Type B pancreatic cell (in vitro differentiated cells): Measurements from ENCODE around the gene CAPZA2. TPM values are rescaled to one million over a fixed set of nuclear protein-coding genes. Genes with fewer than 3 reads are reported as not detected.
"Not testable (repeated sequence)": the region's sequence is repeated elsewhere in the genome, so short reads cannot be mapped to it uniquely, and the experiment has no call there.

ENCODE experiments used
- DNase-seq: peaks from one replicate; pipeline ENCODE4 v3.0.0; 2021; ENCODE audit warnings: mixed read lengths; ENCODE audit not compliant: unreplicated experiment; ENCODE audit errors: extremely low spot score
- H3K27ac Mint-ChIP-seq: 2 replicates; pipeline ENCODE4 v1.8.0; 2021; ENCODE audit warnings: mild to moderate bottlenecking, mixed read lengths
- H3K27me3 Mint-ChIP-seq: 2 replicates; pipeline ENCODE4 v1.8.0; 2021; ENCODE audit warnings: mixed read lengths
- H3K36me3 Mint-ChIP-seq: 2 replicates; pipeline ENCODE4 v1.8.0; 2021; ENCODE audit warnings: mixed read lengths
- H3K4me1 Mint-ChIP-seq: one replicate; pipeline ENCODE4 v1.8.0; 2021; ENCODE audit warnings: mixed read lengths; ENCODE audit not compliant: unreplicated experiment
- H3K4me3 Mint-ChIP-seq: 2 replicates; pipeline ENCODE4 v1.8.0; 2021; ENCODE audit warnings: mild to moderate bottlenecking, mixed read lengths
- H3K9me3 Mint-ChIP-seq: 2 replicates; pipeline ENCODE4 v1.8.0; 2021; ENCODE audit warnings: mixed read lengths
- CTCF ChIP-seq: fragments of 200-600 bp; sonication (generic); conservative IDR thresholded peaks from 2 replicates; pipeline ENCODE4 v1.5.0; 2021; ENCODE audit warnings: antibody characterized with exemption, mild to moderate bottlenecking
- total RNA-seq: library from RNA; stranded (reverse); gene quantifications from 2 replicates; pipeline ENCODE4 v1.2.1, GENCODE V29; 2021; ENCODE audit warnings: low replicate concordance

CAPZA2 gene
- total RNA-seq, 1 donor from 2014 or later = 167 TPM

DNA sequence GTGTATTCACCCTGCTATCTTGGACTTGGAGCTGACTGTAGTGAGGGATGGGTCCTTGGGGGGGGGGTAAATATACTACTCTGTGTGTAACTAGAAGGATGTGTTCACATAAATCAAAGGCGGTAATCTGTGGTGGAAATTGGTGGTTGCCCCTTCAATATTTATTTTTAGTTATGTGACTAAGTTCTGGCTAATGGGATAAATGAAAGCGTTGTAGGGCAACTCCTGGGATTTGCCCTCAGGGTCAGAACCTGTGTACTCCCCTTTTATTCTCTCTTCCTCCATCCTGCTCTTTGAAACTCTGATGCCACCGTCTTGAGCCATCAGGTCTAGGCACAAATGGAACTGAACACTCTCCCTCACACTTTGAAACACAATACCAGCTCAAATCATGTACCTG lies 66.6 kb downstream of the CAPZA2 start:
- H3K36me3 Mint-ChIP-seq = no peaks in the 10 kb centered on the region
- no peak overlapping the region for H3K27ac Mint-ChIP-seq
- no peak for TF ChIP-seq CTCF
- no peak for DNase-seq
- H3K4me3 Mint-ChIP-seq = no peak overlapping the region
- H3K27me3 Mint-ChIP-seq = peaks cover 6% of the 10 kb centered on the region
- H3K9me3 Mint-ChIP-seq = no peaks in the 10 kb centered on the region
- peaks cover 10% of the 10 kb centered on the region for H3K4me1 Mint-ChIP-seq

- H3K27ac Mint-ChIP-seq = no peak overlapping the region
- peak; percentile 98 for TF ChIP-seq CTCF
- H3K36me3 Mint-ChIP-seq = no peaks in the 10 kb centered on the region
- no peak overlapping the region for H3K4me3 Mint-ChIP-seq
- peaks cover 4% of the 10 kb centered on the region for H3K4me1 Mint-ChIP-seq
- peak; percentile 81 for DNase-seq
- no peaks in the 10 kb centered on the region for H3K9me3 Mint-ChIP-seq
- H3K27me3 Mint-ChIP-seq = peaks cover 6% of the 10 kb centered on the region
Measured at GRCh38 chr7:116929914-116930913, 67.8 kb downstream of the CAPZA2 start.

DNA sequence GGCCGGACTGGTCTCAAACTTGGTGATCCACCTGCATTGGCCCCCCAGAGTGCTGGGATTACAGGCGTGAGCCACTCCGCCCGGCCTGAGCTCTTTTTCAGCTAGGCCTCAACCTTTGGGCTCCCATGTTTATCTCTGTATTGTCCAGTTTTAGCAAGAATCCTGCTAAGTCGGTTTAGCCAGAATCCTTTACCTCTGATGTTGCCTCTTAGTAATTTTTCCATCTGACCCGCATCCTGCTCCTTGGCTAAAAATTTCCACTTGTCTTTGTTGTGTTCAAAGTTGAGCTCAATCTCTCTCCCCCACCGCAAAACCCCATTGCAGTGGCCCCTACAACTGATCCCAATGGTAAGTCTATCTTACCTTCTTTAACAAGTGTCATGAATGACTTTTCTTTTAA lies 70.2 kb downstream of the CAPZA2 start:
- Mint-ChIP-seq H3K9me3 (no peaks in the 10 kb centered on the region), H3K4me3 (no peak overlapping the region), H3K27ac (no peak overlapping the region), H3K27me3 (peaks cover 6% of the 10 kb centered on the region), H3K4me1 (peaks cover 4% of the 10 kb centered on the region), H3K36me3 (no peaks in the 10 kb centered on the region)
- TF ChIP-seq CTCF = no peak
- no peak for DNase-seq

- Mint-ChIP-seq H3K4me3 (no peak overlapping the region), H3K27me3 (peaks cover 6% of the 10 kb centered on the region), H3K4me1 (peaks cover 4% of the 10 kb centered on the region)
Measured at GRCh38 chr7:116933465-116933864, 71.1 kb downstream of the CAPZA2 start.

GRCh38 chr7:116934580-116934979 lies 72.2 kb downstream of the CAPZA2 start:
- Mint-ChIP-seq H3K36me3 (no peaks in the 10 kb centered on the region), H3K27ac (no peak overlapping the region), H3K4me1 (peaks cover 4% of the 10 kb centered on the region), H3K27me3 (peaks cover 6% of the 10 kb centered on the region), H3K4me3 (no peak overlapping the region), H3K9me3 (no peaks in the 10 kb centered on the region)
- TF ChIP-seq CTCF = no peak
- no peak for DNase-seq

More at GRCh38 chr7:116933465-116933864, 71.1 kb downstream of the CAPZA2 start:
- no peak for TF ChIP-seq CTCF
- Mint-ChIP-seq H3K9me3 (no peaks in the 10 kb centered on the region), H3K27ac (no peak overlapping the region), H3K36me3 (no peaks in the 10 kb centered on the region)
- DNase-seq = no peak

GRCh38 chr7:116936844-116937243 lies 74.5 kb downstream of the CAPZA2 start:
- H3K27ac Mint-ChIP-seq, H3K27me3 Mint-ChIP-seq, H3K4me1 Mint-ChIP-seq, H3K9me3 Mint-ChIP-seq, H3K4me3 Mint-ChIP-seq, H3K36me3 Mint-ChIP-seq, DNase-seq: not testable (repeated sequence)
